Activated CD8-positive, alpha-beta memory T cell treated with anti-CD3 and anti-CD28 coated beads for 48 hours (primary cell): ENCODE measurements around the gene CXXC5.
A peak's percentile ranks its signal among the peaks of the same experiment; 100 is the strongest.
"Not testable (repeated sequence)": the region's sequence is repeated elsewhere in the genome, so short reads cannot be mapped to it uniquely, and the experiment has no call there.

Experiments used
- DNase-seq, 3 experiments: peaks; one replicate each; pipeline ENCODE4 v3.0.0-alpha.2; 2020; ENCODE audit warnings: low read depth in 2 of 3, low spot score in 2 of 3

Gene CXXC5

DNA sequence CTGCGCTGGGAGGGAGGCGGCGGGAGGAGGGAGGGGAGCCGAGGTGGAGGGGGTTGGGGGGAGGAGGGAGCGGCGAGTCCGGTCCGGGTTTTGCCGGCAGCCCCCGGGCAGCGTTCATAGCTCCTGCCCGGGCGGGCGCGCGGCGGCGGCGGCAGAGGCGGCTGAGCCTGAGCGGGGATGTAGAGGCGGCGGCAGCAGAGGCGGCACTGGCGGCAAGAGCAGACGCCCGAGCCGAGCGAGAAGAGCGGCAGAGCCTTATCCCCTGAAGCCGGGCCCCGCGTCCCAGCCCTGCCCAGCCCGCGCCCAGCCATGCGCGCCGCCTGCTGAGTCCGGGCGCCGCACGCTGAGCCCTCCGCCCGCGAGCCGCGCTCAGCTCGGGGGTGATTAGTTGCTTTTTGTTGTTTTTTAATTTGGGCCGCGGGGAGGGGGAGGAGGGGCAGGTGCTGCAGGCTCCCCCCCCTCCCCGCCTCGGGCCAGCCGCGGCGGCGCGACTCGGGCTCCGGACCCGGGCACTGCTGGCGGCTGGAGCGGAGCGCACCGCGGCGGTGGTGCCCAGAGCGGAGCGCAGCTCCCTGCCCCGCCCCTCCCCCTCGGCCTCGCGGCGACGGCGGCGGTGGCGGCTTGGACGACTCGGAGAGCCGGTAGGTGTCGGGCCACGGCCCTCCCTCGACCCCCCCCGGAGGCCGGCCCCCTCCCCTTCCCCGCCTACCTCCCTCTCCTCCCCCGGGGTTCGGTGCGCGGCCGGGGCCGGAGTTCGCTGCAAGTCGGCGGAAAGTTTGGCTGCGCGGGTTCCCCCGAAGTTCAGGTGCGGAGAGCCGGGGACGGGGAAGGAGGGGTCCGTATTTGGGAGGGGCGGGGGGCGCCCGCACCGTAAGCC lies at the start of gene CXXC5:
TSS of gene CXXC5 (plus strand) at position 145 of the 877 bp plus-strand sequence. CDS start 32,175 bp downstream, outside the sequence.
- no peak for DNase-seq

DNA sequence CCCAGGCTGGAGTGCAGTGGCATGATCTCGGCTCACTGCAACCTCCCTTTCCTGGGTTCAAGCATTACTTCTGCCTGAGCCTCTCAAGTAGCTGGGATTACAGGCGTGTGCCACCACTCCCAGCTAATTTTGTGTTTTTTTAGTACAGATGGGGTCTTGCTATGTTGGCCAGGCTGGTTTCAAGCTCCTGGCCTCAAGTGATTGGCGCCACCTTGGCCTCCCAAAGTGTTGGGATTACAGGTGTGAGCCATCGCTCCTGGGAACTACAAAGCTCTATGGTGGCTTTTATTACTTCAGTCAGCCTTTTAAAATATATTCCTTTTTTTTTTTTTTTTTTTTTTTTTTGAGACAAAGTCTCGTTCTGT lies 49.6 kb upstream of the CXXC5 start:
- DNase-seq = not testable (repeated sequence)

DNA sequence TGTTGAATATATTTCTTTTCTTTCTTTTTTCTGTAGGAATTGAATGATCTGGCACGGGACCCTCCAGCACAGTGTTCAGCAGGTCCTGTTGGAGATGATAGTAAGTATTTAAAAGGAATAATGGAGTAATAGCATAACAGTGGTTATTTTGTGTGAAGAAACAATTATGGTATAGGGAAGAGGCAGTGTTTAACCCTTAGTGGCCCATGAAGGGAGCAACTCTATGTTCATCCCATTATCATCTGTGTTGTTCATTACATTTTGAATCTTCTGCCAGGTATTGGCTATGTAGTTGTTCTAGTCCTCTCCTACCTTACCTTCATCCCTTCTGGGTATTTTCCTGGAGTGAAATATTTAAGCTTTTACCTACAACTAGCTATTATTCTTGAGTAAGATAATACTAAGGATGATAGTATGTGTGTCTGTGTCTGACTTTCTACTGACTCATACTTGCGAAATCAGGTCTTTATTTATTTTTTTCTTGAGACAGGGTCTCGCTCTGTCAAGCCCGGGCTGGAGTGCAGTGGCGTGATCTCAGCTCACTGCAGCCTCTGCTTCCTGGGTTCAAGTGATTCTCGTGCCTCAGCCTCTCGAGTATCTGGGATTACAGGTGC lies 47.7 kb upstream of the CXXC5 start:
- no peak for DNase-seq

DNA sequence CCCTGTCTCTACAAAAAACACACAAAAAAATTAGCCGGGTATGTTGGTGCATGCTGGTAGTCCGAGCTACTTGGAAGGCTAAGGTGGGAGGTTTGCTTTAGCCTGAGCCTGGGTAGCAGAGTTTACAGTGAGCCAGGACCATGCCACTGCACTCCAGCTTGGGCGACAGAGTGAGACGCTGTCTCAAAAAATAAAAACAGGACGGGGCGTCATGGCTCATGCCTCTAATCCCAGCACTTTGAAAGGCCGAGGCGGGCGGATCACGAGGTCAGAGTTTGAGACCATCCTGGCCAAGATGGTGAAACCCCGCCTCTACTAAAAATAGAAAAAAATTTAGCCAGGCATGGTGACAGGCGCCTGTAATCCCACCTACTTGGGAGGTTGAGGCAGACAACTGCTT lies 46.7 kb upstream of the CXXC5 start:
- DNase-seq = no peak

DNA sequence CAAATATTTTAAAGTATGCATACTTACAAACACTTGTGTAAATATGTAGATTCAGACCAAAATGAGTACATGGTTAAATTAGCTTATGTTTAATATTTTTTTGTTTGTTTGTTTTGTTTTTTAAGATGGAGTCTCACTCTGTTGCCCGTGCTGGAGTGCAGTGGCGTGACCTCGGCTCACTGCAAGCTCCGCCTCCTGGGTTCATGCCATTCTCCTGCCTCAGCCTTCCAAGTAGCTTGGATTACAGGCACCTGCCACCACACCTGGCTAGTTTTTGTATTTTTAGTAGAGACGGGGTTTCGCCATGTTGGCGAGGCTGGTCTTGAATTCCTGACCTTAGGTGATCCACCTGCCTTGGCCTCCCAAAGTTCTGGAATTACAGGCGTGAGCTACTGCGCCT lies 46.2 kb upstream of the CXXC5 start:
- DNase-seq = not testable (repeated sequence)

DNA sequence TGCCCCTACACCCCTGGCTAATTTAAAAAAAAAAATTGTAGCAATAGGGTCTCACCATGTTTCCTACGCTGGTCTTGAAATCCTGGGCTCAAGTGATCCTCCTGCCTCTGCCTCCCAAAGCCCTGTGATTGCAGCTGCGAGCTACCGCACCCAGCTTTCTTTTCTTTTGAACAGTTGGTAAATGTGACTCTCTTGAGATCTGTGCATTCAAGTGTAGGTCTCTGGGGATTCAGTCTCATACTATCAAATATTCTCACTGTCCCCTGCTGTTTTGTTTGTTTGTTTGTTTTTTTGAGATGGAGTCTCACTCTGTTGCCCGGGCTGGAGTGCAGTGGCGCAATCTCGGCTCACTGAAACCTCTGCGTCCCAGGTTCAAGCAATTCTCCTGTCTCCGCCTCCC lies 42.3 kb upstream of the CXXC5 start:
- DNase-seq = no peak

DNA sequence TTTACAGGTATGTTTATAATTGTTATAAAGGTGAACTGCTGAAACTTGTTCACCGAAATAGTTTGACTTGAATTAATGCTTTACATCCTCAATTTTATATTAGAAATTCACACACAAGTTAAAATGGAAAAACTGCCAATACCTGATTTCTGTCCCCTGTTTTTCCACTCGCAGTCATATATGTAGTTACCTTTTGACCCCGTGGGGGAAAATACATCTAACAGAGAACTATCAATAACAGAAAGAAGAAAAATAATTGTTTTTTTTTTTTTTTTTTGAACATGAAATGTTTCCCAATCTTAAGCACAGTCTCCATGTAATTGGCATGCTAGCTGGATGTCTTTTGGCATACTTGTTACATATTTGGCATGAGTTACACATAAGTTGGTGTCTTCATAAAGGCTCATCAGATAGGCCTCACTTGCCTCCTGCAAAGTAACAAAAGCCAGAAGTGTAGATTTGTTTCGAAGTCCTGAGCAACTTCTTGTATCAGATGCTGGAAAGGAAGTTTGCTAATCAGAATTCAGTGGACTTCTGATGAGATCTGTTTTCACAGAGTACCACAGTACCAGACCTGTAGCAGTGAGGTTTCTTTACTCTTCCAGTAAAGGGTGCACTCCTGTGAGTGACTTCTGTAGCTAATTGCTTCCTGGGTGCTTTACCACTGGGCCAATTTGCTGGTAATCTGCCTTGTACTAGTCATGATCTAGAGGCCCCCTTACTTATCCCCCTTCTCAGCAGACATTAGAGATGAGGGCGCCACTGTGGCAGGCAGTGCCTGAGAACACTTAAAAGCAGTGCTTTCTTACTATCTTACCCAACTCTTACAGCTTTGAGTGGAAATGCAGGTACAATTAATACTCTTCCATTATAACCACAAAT lies 36.2 kb upstream of the CXXC5 start:
- no peak for DNase-seq

DNA sequence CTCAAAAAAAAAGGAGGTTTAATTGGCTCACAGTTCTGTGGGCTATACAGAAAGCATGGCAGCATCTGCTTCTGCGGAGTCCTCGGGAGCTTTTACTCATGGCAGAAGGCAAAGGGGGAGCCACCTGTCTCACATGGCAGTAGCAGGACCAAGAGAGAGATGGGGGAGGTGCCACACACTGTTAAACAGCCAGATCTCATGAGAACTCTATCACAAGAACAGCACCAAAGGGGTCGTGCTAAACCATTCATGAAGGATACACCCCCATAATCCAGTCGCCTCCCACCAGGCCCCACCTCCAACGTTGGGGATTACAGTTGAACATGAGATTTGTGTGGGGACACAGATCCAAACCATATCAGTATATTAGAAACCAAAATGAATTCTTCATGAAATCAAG lies 28.3 kb upstream of the CXXC5 start:
- no peak for DNase-seq

DNA sequence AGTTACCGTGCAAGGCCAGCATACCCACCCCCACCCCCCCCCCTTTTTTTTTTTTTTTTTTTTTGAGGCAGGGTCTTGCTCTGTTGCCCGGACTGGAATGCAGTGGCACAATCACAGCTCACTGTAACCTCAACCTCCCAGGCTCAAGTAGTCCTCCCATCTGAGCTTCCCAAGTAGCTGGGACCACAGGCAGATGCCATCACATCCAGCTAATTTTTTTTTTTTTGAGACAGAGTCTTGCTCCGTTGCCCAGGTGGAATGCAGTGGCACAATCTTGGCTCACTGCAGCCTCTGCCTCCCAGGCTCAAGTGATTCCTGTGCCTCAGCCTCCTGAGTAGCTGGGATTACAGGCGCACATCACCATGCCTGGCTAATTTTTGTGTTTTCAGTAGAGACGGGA lies 22.8 kb upstream of the CXXC5 start:
- DNase-seq = not testable (repeated sequence)

DNA sequence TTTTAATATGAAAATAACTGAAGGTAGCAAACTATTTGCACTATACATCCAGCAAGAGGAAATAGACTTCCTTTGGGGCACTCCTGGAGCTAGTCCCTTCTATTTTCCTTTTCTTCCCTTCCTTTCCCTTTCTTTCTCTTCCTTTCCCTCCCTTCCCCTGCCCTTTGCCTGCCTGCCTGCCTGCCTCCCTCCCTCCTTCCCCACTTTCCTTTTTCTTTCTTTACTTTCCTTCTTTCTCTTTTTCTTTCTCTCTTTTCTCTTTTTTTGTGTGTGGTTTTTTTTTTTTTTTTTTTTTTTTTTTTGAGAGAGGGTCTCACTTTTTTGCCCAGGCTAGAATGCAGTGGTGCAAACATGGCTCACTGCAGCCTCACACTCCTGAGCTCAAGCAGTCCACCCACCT lies 17.3 kb upstream of the CXXC5 start:
- DNase-seq = no peak

DNA sequence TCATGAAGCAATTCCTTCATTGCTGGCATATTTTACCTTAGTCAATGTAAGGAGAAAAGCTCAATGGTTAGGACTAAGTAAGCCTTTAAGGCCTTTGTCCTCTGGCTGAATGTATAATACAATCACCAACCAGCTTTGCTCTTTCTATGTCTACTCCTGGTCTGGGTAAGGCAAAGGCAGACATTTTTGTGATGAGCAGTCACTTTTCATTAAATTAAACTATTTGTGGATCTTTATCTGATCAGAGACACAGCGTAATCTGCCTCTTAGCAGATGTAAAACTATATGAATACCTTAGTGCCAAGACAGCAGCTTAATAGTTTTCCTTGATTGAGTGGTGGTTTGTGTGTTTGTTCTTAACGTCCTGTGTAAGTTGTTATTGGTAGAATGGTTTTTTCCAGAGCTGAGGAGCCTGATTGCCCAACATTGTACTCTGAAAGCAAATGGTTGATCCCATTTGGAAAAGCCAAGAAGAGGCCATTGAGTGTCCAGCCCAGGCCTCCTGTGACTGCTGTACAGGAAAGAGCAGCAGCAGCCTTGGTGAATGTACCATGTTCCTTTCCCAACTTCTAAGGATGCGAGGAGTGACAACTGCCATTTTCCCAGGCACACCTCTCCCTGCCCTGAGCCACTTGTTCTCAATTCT lies 16.5 kb upstream of the CXXC5 start:
- no peak for DNase-seq

DNA sequence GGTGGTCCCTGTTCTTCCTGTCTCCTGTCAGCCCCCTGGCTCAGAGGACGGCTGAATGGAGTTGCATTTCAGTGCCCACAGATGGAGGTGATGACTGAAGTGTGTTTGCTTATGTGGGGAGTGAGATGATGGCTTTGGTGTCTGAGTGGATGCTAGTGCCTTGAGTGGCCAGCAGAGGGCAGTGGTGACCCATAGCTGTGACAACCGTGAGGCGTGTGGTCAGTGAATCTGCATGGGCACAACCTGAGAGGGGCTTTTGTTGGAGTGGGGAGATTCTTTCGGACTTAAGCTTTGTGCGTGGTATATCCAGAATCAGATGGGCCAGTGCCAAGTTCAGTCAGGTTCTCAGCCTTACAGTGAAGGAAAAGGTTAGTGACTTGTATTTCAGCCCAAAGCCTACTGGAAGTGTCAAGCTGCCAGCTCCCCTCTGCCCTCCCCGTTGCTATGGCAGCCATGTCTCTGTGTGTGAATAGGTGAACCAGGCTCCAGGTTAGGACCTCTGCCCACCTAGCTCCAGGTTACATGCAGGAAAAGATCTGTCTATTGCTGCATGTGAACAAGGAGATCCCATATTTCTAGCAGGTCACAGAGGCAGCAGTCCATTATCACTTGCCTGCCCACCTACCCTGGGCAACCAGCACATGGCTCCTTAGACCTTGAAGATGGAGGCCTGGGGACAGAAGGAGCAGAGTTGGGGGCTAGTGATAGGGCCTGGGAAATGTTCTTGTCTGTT lies 14.7 kb upstream of the CXXC5 start:
- peak in 1 of 3 experiments; percentile 54 for DNase-seq

DNA sequence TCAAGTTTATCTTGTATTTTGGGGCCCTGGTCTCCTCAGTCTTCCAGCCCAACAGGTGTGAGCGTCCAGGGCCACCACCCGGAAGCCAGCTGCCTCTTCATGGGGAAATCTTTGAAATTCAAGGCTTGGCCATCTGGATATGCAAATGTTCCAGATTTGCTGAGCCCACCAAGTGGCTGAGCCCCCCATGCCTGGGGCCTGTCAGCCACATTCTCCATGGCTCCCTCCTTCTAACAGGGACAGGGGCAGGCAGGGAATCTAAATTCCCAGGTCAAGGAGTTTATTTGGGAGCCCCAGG lies 14.2 kb upstream of the CXXC5 start:
- no peak for DNase-seq

DNA sequence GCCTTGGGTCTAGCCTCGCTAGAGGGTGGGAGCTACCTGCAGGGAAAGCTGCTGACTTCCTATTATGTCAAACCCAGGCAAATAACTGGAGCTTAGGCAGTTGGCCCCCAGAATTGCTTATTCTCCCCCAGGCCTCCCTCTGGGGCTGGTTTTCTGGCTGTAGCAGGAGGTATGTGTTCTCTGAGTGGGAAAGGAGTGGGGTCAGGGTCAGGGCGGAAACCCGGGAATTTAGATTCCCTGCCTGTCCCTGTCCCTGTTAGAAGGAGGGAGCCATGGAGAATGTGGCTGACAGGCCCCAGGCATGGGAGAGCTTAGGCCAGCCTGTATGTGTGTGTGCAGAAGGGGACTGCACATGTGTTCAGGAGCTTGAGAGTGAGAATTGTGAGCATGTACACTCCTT lies 13.6 kb upstream of the CXXC5 start:
- DNase-seq = no peak

DNA sequence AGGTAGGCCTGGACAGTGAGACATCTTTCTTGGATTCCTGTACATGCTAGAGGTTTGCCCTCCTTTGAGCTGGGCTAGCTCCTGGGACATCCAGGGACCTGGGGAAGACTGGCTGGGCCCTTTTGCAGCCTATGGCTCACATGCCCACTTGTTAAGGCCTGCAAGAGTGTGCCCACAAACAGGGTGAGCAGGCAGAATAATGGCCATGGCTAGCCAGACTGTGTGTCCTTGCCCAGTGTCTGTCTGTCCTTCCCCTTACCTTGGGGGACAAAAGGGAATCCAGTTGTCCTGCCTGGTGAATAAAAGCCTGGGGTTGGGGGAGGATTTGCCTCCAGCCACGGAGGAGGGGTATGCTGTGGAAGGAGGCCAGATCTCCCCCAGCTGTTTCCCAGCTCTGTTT lies 13.0 kb upstream of the CXXC5 start:
- DNase-seq = no peak

DNA sequence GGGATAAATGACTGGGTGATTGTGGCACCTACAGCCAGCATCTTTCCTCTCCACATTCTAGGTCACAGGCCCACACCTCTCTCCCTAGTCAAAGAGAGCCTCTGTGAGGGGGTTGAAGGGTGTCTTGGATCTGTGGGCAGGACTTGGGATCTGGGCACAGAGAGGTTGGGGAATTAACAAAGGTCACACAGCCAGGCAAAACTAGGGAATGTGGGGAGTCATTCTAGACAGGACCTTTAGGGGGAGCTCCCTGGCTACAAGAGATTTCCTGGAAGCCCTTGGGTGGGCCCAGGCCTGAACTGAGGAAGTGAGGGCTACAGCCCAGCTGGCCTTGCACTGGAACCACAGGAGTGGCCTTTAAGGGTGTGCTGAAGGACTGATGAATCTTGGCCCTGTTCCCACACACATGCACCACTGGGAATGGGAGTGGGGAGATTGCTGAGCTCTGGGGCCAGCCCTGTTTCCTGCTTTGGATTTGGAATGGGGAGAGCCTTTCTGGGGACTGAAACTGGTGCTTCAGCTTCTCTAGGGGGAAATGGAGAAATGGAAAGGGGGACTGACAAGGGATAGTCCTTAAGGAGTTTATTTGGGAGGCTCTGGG lies 12.4 kb upstream of the CXXC5 start:
- peak in 1 of 3 experiments; percentile 3 for DNase-seq

DNA sequence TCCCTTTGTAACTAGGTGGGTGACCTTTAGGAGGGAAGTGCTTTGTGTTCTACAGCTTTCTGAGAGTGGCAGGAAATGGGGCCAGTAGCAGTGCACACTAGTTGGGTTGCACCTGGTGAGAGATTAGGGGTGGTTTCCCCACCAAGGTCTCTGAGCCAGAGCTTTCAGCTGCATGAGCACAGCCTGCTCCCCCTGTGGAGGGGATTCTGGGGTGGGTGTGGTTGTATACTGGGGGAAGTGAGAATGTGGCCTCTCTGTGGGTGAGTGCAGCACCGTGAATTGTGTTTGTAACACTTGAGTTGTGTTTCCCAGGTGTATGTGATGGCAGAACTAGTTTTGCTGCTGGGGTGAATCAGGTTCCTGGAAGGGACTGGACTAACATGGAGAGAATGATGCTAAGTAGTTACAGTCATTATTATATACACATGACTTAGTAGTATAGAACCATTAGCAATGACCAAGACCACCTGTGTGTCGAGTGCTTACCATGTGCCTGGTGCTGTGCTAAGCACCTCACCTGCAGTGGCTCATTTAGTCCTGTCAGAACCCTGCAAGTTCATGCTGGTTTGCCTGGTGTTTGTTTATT lies 11.8 kb upstream of the CXXC5 start:
- peak in 1 of 3 experiments; percentile 20 for DNase-seq

DNA sequence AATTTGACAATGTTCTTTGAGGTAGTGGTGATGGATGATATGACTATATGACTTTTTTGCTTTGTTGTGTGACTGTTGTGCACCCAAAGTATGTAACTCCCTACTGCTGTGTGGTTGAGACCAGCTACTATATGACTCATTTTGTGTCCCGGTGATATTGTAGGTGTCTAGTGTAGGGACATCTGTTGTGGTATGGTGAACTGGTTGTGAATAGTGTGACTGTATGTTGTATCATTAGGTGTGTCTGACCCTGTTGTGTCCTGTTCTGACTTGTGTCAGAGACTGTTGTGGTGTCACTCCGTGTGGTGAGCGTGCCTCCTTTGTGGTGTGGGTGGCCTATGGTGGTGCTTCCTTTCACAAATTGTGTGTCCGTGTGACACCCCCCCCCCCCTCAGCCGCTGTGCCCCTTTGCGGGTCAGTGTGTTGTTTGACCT lies 11.2 kb upstream of the CXXC5 start:
- DNase-seq = peak in 1 of 3 experiments; percentile 12

DNA sequence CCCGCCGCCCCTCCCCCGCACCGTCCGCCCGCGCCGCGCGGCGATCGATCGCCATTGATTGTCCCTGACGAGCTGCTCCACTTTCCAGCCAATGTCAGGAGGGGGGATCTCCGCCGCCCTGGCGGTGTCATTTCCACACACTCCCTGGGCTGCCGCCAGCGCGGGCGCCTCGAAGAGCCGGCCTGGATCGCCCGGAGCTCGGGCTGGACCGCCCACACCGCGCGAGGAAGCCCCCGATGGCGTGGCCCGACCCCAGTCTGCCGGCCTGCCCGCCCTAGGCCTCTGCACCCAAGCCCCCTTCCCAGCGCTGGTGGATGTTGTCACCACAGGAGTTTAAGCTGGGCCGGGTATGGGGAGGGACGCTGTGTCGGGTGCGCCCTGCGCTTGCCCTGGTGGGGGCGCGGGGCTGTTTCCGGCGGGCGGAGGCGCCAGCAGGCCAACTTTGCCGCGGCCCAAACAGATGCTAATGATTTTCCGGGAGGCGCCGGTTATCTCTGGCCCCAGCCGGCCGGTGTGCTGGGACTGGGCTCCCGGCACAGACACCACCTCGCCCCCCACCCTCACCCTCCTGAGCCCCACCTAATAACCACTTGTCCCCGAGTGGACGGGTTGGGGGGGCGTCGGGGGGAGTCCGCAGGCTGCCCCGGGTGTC lies 10.6 kb upstream of the CXXC5 start:
- peak in 1 of 3 experiments; percentile 28 for DNase-seq
